Gastroesophageal sphincter (tissue), 4 donors: Measurements from ENCODE around the gene PCK1. TPM values are rescaled to one million over a fixed set of nuclear protein-coding genes. Genes with fewer than 3 reads are reported as not detected.

Source experiments
- ATAC-seq: fragments of 150-250 bp; one replicate; pipeline ENCODE4 v1.9.1; 2016; ENCODE audit warnings: mild to moderate bottlenecking, moderate library complexity
- H3K27ac ChIP-seq, 4 donors: fragments of 200-600 bp; sonication (generic) in 3 of 4; 1 replicate in 3 of 4; 2 replicates in 1 of 4; pipeline ENCODE4 v1.5.1; 2016 to 2019
- H3K27me3 ChIP-seq: fragments of 200-600 bp; sonication (generic); one replicate; pipeline ENCODE4 v1.5.1; 2019
- H3K36me3 ChIP-seq, 2 donors: fragments of 200-600 bp; sonication (generic); one replicate each; pipeline ENCODE4 v1.5.1; 2019; ENCODE audit warnings: control low read depth in 1 of 2
- H3K4me1 ChIP-seq, 3 donors: fragments of 200-600 bp; sonication (generic); 1 replicate in 2 of 3; 2 replicates in 1 of 3; pipeline ENCODE4 v1.5.1; 2016 to 2019; ENCODE audit warnings: control low read depth in 2 of 3
- H3K4me3 ChIP-seq, 2 donors: fragments of 200-600 bp; sonication (generic); one replicate each; pipeline ENCODE4 v1.5.1; 2019; ENCODE audit warnings: mild to moderate bottlenecking in 1 of 2, moderate library complexity in 1 of 2
- H3K9me3 ChIP-seq, 3 donors: fragments of 200-600 bp; sonication (generic); one replicate each; pipeline ENCODE4 v1.5.1; 2017 to 2019; ENCODE audit warnings: control low read depth in 2 of 3
- CTCF ChIP-seq, 4 experiments: fragments of 200-600 bp in 2 of 4; fragments of 450-650 bp in 2 of 4; sonication (generic) in 1 of 4; IDR thresholded peaks; one replicate each; pipeline ENCODE4 v1.5.1; 2017 to 2019; ENCODE audit warnings: antibody characterized with exemption in 4 of 4, mild to moderate bottlenecking in 2 of 4, moderate library complexity in 2 of 4
- EP300 ChIP-seq: sonication (generic); formaldehyde crosslinking; IDR thresholded peaks from one replicate; pipeline ENCODE4 v1.6.1; 2017; ENCODE audit warnings: antibody characterized with exemption, mild to moderate bottlenecking
- POLR2A ChIP-seq, 2 donors: fragments of 450-650 bp; IDR thresholded peaks; one replicate each; pipeline ENCODE4 v1.6.1; 2017; ENCODE audit warnings: antibody characterized with exemption in 2 of 2, mild to moderate bottlenecking in 2 of 2, moderate library complexity in 1 of 2
- POLR2AphosphoS5 ChIP-seq: sonication (generic); formaldehyde crosslinking; IDR thresholded peaks from one replicate; pipeline ENCODE4 v1.6.1; 2017; ENCODE audit warnings: antibody characterized with exemption
- WGBS, 2 donors: methylation state at CpG; one replicate each; pipeline ENCODE4 v1.1.5; 2018; ENCODE audit warnings: low coverage in 1 of 2; 5-methylcytosine and 5-hydroxymethylcytosine counted together
- total RNA-seq, 4 donors: library from RNA; depleted of rRNA; stranded (reverse); fragments of >200 nt; gene quantifications; one replicate each; pipeline ENCODE4 v1.1.0, GENCODE V29; 2016

PCK1 gene
- total RNA-seq, 4 donors from 2014 or later: 0.15 to 3.2 (median 0.23) TPM

GRCh38 chr20:57556980-57557274 lies 4.0 kb upstream of the PCK1 start:
- H3K4me1 ChIP-seq: peaks cover 0 to 7% (median 0%) of the 10 kb centered on the region in 3 donors
- H3K27me3 ChIP-seq: peaks cover 29% of the 10 kb centered on the region
- H3K4me3 ChIP-seq: no peak overlapping the region
- no peak overlapping the region for H3K27ac ChIP-seq
- TF ChIP-seq EP300 (no peak), POLR2AphosphoS5 (no peak), CTCF (IDR thresholded peaks at IDR 0.05) (no peak), POLR2A (IDR thresholded peaks at IDR 0.05) (no peak)
- ATAC-seq: no peak
- no CpG with 5 or more reads among the region's 3 CpGs for WGBS, 2 donors
- H3K9me3 ChIP-seq: no peaks in the 10 kb centered on the region
- no peaks in the 10 kb centered on the region for H3K36me3 ChIP-seq

- Histone ChIP-seq H3K4me3 (no peak overlapping the region), H3K36me3 (no peaks in the 10 kb centered on the region), H3K27me3 (peaks cover 29% of the 10 kb centered on the region), H3K4me1 (peaks cover 0 to 7% (median 0%) of the 10 kb centered on the region in 3 donors), H3K9me3 (no peaks in the 10 kb centered on the region), H3K27ac (no peak overlapping the region)
- TF ChIP-seq EP300 (no peak), POLR2AphosphoS5 (no peak), POLR2A (IDR thresholded peaks at IDR 0.05) (no peak), CTCF (IDR thresholded peaks at IDR 0.05) (no peak)
- no peak for ATAC-seq
- WGBS, 2 donors: 65 to 67% methylated on average over 8 to 9 of the region's 9 CpGs
These were observed 2.8 kb upstream of the PCK1 start for GRCh38 chr20:57557926-57558613.

GRCh38 chr20:57558614-57559288 lies 2.2 kb upstream of the PCK1 start:
- Histone ChIP-seq H3K9me3 (no peaks in the 10 kb centered on the region), H3K4me3 (no peak overlapping the region), H3K4me1 (peaks cover 0 to 7% (median 0%) of the 10 kb centered on the region in 3 donors), H3K27me3 (peaks cover 29% of the 10 kb centered on the region), H3K36me3 (no peaks in the 10 kb centered on the region), H3K27ac (no peak overlapping the region)
- ATAC-seq: no peak
- TF ChIP-seq POLR2A (IDR thresholded peaks at IDR 0.05) (no peak), CTCF (IDR thresholded peaks at IDR 0.05) (no peak), POLR2AphosphoS5 (no peak), EP300 (no peak)
- 58 to 63% methylated on average over 12 of the region's 15 CpGs for WGBS, 2 donors

GRCh38 chr20:57559289-57559634 lies 1.6 kb upstream of the PCK1 start:
- no peak for TF ChIP-seq CTCF (IDR thresholded peaks at IDR 0.05)

More at GRCh38 chr20:57559289-57559634, 1.6 kb upstream of the PCK1 start:
- Histone ChIP-seq H3K36me3 (no peaks in the 10 kb centered on the region), H3K4me1 (peaks cover 0 to 7% (median 0%) of the 10 kb centered on the region in 3 donors), H3K4me3 (no peak overlapping the region), H3K27ac (no peak overlapping the region), H3K27me3 (peaks cover 29% of the 10 kb centered on the region), H3K9me3 (no peaks in the 10 kb centered on the region)
- WGBS, 2 donors: 87 to 91% methylated on average over 10 of the region's 10 CpGs
- ATAC-seq: no peak
